NCI-H460 (cell line): Measurements from ENCODE around the gene PAM. TPM values are rescaled to one million over a fixed set of nuclear protein-coding genes. Genes with fewer than 3 reads are reported as not detected.
"Not testable (repeated sequence)": the region's sequence is repeated elsewhere in the genome, so short reads cannot be mapped to it uniquely, and the experiment has no call there.

Source experiments
- DNase-seq: peaks from one replicate; pipeline ENCODE4 v3.0.0-alpha.2; 2016; ENCODE audit warnings: low read depth; ENCODE audit errors: extremely low read depth
- total RNA-seq: library from RNA; depleted of rRNA; stranded (reverse); fragments of >200 nt; shearing (Covaris generic); gene quantifications from 2 replicates; pipeline ENCODE4 v1.2.3, GENCODE V29; 2014

Gene PAM
- total RNA-seq, 1 experiment from 2014 or later: 83.3 TPM

- no peak for DNase-seq
Observed at GRCh38 chr5:102891175-102891574, 136.1 kb downstream of the PAM start.

GRCh38 chr5:102893942-102894341 is 138.8 kb downstream of the PAM start:
- DNase-seq: no peak

- no peak for DNase-seq
Observed at GRCh38 chr5:102895234-102895633, 140.1 kb downstream of the PAM start.

- DNase-seq: no peak
Observed at GRCh38 chr5:102895976-102896375, 140.9 kb downstream of the PAM start.

GRCh38 chr5:102901424-102902134 is 146.5 kb downstream of the PAM start:
- DNase-seq: no peak

- no peak for DNase-seq
Observed at GRCh38 chr5:102902135-102902448, 147.0 kb downstream of the PAM start.

- DNase-seq: no peak
Observed at GRCh38 chr5:102902647-102903046, 147.5 kb downstream of the PAM start.

GRCh38 chr5:102903074-102903871 is 148.2 kb downstream of the PAM start:
- no peak for DNase-seq

- no peak for DNase-seq
Observed at GRCh38 chr5:102905056-102905455, 150.0 kb downstream of the PAM start.

GRCh38 chr5:102907099-102907498 is 152.0 kb downstream of the PAM start:
- DNase-seq: not testable (repeated sequence)

- no peak for DNase-seq
Observed at GRCh38 chr5:102910240-102911226, 155.4 kb downstream of the PAM start.

GRCh38 chr5:102911973-102912372 is 156.9 kb downstream of the PAM start:
- DNase-seq: peak; percentile 14

- DNase-seq: no peak
Observed at GRCh38 chr5:102916109-102916508, 161.0 kb downstream of the PAM start.

- DNase-seq: no peak
Observed at GRCh38 chr5:102918986-102919610, 164.0 kb downstream of the PAM start.

GRCh38 chr5:102920762-102921161 is 165.7 kb downstream of the PAM start:
- DNase-seq: no peak

- no peak for DNase-seq
Observed at GRCh38 chr5:102921341-102922044, 166.4 kb downstream of the PAM start.

GRCh38 chr5:102922111-102922720 is 167.1 kb downstream of the PAM start:
- no peak for DNase-seq

- no peak for DNase-seq
Observed at GRCh38 chr5:102922799-102923477, 167.8 kb downstream of the PAM start.

GRCh38 chr5:102924963-102925362 is 169.9 kb downstream of the PAM start:
- DNase-seq: no peak
